NCI-H1436 (cell line): ENCODE data around the gene ATP10B.

Source experiments
- DNase-seq: peaks from one replicate; lab custom pipeline; 2025; lab: John Stamatoyannopoulos, UW

Gene ATP10B

GRCh38 chr5:160685219-160685618 lies 166.8 kb downstream of the ATP10B start:
- DNase-seq, result no peak

GRCh38 chr5:160679567-160680309 lies 172.3 kb downstream of the ATP10B start:
- no peak for DNase-seq

- no peak for DNase-seq
These were observed 176.0 kb downstream of the ATP10B start for GRCh38 chr5:160675988-160676387.

- DNase-seq, result no peak
These were observed 177.1 kb downstream of the ATP10B start for GRCh38 chr5:160674901-160675300.

- DNase-seq, result no peak
These were observed 179.5 kb downstream of the ATP10B start for GRCh38 chr5:160672521-160672920.

- DNase-seq, result no peak
These were observed 183.7 kb downstream of the ATP10B start for GRCh38 chr5:160668356-160668755.

- DNase-seq, result no peak
These were observed 184.9 kb downstream of the ATP10B start for GRCh38 chr5:160667160-160667559.

GRCh38 chr5:160665460-160665859 lies 186.6 kb downstream of the ATP10B start:
- DNase-seq, result no peak

GRCh38 chr5:160660132-160660531 lies 191.9 kb downstream of the ATP10B start:
- DNase-seq, result no peak

GRCh38 chr5:160657622-160658458 lies 194.2 kb downstream of the ATP10B start:
- DNase-seq, result no peak

GRCh38 chr5:160657068-160657507 lies 194.9 kb downstream of the ATP10B start:
- no peak for DNase-seq

- DNase-seq, result no peak
These were observed 196.3 kb downstream of the ATP10B start for GRCh38 chr5:160655717-160656116.

- DNase-seq, result no peak
These were observed 200.0 kb downstream of the ATP10B start for GRCh38 chr5:160651692-160652645.

GRCh38 chr5:160649304-160649703 lies 202.7 kb downstream of the ATP10B start:
- DNase-seq, result no peak

- DNase-seq, result no peak
These were observed 206.0 kb downstream of the ATP10B start for GRCh38 chr5:160646033-160646432.

GRCh38 chr5:160643616-160644240 lies 208.3 kb downstream of the ATP10B start:
- no peak for DNase-seq

- no peak for DNase-seq
These were observed 210.6 kb downstream of the ATP10B start for GRCh38 chr5:160641405-160641804.

GRCh38 chr5:160640406-160640805 lies 211.6 kb downstream of the ATP10B start:
- no peak for DNase-seq

- DNase-seq, result no peak
These were observed 213.8 kb downstream of the ATP10B start for GRCh38 chr5:160638161-160638742.

GRCh38 chr5:160637357-160638090 lies 214.5 kb downstream of the ATP10B start:
- DNase-seq, result no peak
